ENCODE results near the gene OR2K2.
A peak's percentile ranks its signal among the peaks of the same experiment; 100 is the strongest.
"Not testable (repeated sequence)": the region's sequence is repeated elsewhere in the genome, so short reads cannot be mapped to it uniquely, and the experiment has no call there.

OR2K2 gene, protein sequence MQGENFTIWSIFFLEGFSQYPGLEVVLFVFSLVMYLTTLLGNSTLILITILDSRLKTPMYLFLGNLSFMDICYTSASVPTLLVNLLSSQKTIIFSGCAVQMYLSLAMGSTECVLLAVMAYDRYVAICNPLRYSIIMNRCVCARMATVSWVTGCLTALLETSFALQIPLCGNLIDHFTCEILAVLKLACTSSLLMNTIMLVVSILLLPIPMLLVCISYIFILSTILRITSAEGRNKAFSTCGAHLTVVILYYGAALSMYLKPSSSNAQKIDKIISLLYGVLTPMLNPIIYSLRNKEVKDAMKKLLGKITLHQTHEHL
- total RNA-seq: 0 reads per million in 3 experiments

DNA sequence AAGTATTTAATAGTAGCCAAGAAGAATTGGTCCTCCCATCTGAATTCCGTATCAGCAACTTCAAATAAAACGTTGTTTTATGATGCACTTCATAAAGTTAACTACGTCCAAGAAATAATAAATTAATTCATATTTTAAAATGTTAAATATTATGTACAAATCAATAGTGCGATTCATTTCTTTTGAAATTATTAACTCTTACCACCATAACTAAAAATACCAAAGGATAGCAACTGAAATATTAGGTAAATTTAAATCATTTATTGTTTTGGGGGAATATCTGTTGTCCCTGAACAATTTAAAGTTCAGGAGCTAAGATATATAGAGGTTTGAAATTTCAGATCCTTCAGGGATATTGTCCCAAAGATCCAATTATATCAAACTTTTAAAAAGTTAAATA, at the start of gene OR2K2:
TSS of gene OR2K2 (minus strand) at position 101 of the 400 bp plus-strand sequence. CDS start 1,791 bp downstream, outside the sequence.
- DNase-seq: no peak

DNA sequence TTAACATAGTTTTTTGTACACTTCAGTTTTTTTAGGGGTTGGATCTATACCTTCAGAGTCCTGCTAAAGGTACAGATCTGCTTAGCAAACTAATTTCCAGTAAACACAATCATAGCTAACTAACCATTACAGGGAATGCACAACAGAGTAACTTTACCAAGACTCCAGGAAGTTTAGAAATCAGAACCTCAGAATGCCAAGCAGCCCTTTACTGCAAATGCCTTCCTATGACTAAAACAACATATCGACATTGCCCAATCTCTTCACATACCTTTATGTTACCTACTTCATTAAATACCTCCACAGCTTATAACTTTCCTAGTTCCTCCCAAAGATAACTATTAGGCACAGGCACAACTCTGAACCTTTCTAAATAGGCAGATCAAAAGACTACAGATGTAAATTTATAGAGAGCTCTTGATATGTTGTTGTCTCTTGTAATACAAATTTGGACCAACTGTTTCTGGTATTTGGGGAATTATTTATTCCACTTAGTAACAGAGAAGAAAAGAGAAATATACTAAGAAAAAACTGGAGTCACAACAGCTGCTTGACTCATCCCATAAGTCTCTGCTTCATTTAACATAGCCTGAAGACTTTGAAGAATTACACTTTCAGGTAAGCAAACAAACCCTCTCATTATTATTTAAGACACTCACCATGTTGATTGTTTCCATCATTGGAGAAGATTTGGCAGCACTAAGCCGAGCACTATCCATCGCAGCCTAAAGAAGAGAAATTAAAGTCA, 46.0 kb upstream of the OR2K2 start:
- DNase-seq: no peak

DNA sequence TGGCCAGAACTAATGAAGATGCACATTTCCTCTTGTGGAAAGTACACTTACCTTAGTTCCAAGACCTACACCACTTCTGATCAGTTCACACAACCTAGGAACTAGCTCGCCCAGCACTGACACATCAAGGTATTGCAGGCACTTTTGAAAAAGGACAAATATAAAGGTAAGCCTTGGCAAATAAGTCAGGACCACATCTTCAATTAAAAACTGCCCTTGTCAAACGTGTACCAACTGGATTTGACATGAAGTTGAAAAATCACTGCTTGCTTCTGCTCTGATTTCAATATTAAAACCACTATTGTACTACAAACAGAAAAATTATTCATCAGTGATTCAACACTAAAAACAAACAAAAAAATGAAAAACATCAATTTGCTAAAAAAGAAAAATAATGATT, 45.0 kb upstream of the OR2K2 start:
- no peak for DNase-seq

DNA sequence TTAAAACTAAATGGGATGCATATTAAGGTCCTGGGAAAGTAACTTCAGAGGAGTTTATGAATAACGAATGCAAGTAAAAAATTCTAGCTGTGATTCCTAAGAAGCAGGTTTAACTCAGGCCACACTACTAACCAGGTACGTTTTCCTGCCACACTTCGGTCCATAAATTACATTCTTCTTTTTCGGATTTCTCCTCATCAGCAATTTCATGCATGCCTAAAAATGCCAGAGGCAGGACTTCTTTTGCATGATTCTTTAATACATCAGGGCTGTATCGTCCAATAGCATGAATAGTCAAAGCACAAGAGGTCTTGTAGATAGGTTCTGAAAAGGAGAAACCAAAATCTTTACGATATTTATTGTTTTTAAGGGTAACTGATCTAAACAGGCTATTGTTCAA, 42.3 kb upstream of the OR2K2 start:
- no peak for DNase-seq

DNA sequence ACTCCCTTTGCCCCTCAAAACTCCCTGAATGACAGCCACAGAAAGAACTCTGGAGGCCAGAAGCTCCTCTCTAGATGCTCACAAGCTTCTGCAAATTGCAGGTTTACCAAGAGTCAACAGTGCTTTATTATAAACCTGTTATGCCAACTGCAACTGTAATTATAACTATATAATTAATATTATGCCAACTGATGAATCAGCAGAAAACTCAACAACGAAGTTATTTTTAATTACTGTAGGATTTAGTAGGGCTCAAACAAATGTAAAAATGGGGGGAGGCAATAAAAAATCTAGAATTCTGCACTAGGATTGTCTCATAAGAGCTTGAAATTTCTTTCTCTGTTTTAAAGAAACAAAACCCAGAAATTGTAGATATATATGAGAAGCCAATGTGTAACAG, 37.0 kb upstream of the OR2K2 start:
- no peak for DNase-seq

DNA sequence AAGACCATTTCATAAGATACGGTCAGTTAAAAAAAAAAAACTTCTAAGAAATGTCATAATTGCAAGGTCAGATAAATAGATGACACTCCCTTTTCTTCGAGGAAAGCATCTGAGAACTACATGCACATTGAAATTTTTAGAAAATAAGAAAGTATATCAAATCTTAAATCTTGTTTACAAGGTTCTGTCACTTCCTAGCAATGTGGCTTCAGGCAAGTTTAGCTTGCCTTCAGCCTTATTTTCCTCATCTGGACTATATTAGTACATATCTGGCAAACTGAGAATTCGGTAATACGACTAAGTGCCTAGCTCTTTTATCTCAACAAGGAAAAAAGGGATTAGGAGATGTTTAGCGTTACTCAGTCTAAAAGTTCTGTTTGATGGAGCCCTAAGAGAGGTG, 32.5 kb upstream of the OR2K2 start:
- no peak for DNase-seq

DNA sequence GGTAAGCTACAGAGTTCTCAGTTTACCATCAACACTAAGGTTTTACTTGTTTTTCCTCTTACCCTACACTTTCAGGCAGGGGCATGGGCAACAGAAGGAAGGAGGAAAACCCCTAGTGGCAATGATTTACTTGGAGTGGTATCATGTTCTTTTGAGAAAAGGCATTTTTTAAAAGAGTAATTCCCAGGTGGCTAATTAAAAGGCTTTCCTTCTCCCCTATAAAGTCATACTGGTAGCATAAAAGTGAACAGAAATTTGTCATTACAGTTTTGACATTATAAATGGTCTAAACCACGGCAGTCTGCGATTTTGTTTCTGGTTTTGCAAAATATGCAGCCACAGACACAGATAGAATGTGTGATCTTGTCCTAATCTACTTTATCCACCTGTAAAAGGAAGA, 30.9 kb upstream of the OR2K2 start:
- no peak for DNase-seq

DNA sequence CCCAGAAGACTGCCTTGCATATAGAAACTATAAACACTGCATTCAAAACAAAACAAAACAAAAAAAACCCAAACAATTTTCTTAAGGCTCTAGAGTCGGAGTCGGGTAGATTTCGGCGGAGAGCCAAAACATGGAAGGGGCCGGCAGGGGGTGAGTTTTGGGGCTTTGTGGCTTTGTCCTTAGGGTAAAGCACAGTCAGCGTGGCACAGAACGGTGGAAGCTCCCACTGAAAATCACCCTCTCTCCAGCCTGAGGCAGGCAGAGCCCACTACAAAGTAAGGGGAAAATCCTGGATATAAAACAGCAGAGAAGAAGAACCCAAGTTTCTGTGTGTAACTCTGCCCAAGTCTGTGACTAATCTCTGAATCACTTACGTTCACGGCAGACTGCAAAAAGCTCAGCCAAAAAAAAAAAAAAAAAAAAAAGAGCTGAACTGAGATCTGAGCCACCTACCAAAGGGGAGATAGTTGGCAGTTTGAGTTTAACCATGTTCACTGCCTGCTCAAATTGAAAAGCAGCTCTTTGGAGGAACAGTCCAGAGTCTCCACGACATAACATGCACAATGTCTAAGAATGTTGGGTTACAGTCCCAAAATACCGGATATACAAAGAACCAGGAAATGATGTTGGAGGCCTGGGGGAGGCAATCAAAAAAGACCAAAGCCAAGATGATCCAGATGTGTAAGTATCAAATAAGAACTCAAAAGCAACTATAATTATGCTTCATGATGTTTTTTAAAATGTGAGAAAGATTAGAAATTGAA, 26.6 kb upstream of the OR2K2 start:
- no peak for DNase-seq

DNA sequence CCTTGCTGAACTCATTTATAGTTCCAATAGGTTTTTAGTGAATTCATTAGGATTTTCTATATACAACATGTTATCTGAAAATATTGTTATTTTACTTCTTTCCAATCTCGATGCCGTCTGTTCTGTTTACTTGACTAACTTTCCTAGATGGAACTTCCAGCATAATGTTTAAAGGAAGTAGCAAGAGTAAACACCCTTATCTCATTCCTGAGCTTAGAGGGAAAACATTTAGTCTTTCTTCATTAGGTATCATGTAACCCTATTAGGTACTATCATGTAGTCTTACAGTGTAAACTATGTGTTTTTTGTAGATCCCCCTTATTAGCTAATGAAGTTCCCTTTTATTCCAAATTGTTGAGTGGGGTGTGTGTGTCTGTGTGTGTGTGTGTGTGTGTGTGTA, 22.5 kb upstream of the OR2K2 start:
- no peak for DNase-seq

DNA sequence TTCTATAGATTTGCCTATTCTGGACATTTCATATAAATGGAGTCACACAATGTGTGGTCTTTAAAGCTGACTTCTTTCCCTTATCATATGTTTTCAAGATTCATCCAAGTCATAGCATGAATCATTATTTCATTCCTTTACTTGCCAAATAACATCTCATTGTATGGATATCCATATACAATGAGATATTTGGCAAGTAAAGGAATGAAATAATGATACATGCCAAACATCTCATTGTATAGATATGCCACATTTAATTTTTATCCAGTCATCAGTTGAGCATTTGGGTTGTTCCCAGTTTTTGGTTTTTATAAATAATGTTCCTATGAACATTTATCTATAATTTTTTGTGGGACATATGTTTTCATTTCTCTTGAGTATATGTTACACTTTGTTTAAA, 20.5 kb upstream of the OR2K2 start:
- DNase-seq: no peak

DNA sequence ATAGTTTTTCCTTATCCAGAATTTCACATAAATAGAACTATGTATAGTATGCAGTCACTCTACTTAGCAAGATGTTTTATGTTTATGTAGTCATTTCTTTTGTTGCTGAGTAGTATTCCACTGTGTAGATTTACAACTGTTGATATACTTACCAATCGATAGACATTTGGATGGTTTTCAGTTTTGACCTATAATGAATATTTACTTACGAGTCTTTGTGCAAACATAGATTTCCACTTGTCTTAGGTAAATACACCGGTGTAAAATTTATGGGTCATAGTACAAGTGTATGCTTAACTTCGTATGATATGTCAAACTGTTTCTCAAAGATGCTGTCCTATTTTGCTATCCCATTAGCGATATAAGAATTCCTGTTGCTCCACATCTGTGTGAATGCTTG, 19.7 kb upstream of the OR2K2 start:
- DNase-seq: no peak

DNA sequence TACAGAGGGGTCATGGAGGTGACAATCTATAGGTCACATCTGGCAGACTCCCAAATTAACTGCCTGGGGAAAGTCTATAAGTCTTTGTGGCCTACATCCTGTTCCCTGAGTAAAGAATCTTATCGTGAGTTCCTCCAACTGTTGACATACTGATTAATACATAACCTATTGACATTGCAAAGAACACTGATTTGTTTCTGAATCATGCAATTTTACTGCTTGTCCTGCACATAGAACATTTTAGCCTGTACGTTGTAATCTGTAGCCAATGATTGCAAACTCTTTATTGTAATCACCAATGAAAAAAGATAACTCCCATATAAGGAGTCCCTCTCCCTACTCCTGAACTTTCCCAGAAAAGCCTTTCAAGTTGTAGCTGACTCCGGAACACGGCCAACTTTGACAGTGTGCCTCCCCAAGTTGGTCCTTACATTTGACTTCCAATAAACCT, 18.8 kb upstream of the OR2K2 start:
- no peak for DNase-seq

DNA sequence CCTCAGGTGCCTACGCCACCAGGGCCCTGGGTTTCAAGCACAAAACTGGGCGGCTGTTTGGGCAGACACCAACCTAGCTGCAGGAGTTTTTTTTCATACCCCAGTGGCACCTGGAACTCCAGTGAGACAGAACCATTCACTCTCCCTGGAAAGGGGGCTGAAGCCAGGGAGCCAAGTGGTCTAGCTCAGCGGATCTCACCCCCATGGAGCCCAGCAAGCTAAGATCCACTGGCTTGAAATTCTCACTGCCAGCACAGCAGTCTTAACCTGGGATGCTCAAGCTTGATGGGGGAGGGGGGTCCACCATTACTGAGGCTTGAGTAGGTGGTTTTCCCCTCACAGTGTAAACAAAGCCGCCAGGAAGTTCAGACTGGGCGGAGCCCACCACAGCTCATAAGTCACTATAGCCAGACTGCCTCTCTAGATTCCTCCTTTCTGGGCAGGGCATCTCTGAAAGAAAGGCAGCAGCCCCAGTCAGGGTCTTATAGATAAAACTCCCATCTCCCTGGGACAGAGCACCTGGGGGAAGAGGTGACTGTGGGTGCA, 4.4 kb upstream of the OR2K2 start:
- DNase-seq: not testable (repeated sequence)

DNA sequence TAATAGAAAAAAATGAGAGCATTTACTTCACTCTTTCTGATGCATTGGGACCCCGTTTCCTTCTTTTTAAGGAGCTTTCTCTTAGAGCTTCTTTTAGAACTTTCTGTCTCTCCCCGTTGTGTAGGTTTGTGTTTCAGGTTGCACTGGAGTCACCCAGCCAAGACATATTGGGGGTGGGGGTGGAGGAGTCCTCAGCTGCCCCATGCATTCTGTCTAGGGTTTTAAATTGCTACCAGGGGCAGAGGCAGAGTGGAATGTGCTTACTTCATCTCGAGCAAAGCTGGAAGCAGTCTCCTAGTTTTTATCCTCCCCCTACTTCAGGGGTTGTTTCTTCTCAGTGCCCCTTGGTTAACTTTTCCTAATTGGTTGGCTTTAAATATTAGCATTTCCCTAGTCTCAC, 9.4 kb downstream of the OR2K2 start:
- no peak for DNase-seq

DNA sequence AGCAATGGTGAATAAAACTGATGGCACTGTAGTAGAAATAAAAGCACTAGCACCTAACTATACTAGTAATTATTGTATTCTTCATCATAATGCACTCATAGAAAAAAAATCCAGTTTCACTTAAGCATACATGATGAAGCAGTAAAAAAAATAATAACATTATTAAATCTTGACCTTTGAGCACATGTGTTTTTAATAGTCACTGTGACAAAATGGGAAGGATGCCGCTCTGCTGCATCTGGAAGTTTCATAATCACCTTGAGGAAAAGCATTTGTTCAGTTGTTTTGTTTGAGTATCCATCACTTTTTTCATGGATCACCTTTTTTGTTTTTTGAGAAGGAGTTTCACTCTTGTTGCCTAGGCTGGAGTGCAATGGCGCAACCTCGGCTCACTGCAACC, 13.2 kb downstream of the OR2K2 start:
- no peak for DNase-seq

DNA sequence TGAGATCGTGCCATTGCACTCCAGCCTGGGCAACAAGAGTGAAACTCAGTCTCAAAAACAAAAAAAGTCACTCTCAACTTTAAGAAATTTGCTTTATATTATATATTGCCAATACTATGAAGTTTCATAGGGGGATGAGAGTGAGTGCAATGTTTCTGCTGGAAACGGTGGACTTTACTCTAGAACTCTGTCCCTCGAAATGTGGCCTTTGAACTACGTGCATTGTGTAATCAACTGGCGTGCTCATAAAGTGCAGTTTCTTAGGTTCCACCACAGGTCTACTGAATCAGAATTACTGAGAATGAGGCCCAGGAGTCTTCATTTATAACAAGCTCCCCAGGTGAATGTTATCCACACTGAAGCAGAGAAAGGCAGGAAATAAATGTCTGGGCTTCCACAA, 24.1 kb downstream of the OR2K2 start:
- DNase-seq: no peak

DNA sequence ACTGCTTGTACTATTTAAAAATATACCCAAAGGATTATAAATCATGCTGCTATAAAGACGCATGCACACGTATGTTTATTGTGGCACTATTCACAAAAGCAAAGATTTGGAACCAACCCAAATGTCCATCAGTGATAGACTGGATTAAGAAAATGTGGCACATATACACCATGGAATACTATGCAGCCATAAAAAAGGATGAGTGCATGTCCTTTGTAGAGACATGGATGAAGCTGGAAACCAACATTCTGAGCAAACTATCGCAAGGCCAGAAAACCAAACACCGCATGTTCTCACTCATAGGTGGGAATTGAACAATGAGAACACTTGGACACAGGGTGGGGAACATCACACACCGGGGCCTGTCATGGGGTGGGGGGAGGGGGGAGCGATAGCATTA, 26.0 kb downstream of the OR2K2 start:
- DNase-seq: not testable (repeated sequence)

DNA sequence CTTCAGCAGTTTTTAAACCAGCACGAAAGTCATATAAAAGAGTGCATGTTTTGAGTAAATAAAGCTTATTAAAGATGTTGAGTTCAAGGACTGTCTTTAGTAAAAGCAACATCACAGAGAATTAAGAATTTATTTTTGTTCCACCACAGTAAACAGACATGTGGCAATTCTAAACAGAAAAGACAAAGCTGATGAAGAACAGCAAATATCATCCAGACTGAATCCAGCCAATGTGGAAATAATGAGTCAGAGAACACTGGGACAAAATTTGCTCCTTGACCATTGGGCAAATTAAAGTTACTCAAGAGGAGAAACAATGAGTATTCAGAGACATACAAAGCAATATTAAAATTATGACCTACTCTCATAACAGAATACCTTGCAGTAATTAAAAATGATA, 28.8 kb downstream of the OR2K2 start:
- DNase-seq: no peak

DNA sequence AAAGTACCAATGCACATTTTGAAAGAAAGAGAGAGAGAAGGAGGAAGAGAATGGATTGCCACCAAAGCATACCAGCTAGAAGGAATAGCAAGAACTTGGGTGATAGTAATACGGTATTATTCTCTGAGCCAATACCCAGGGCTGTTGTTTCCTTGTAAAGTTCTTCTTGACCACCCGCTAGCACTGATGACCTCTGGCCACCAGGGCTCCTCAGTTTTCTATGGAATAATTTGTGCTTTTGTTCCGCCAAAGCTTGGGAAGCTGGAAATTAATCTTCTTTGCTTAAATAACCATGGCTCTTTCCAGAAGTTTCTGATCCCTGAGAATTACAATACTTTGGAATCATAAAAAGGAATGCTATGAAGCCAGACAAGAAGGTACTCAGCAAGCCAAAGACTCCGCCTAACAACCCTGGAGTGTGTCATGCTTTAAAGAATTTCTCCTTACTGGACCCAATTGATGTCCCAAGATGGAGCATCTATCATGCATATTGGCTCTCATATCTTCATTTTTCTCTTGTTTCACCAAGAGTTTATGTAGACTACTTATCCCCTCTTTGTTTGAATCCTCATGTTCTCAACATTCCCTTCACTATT, 29.8 kb downstream of the OR2K2 start:
- DNase-seq: no peak

DNA sequence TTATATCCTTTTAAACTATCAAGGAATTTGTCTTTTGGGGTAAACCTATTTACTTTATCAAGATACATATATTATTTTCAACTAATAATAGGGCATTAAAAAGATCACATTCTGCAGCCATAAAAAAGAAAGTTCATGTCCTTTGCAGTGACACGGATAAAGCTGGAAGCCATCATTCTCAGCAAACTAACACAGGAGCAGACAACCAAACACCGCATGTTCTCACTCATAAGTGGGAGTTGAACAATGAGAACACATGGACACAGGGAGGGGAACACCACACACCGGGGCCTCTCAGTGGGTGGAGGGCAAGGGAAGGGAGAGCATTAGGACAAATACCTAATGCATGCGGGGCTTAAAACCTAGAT, 30.4 kb downstream of the OR2K2 start:
- DNase-seq: not testable (repeated sequence)

DNA sequence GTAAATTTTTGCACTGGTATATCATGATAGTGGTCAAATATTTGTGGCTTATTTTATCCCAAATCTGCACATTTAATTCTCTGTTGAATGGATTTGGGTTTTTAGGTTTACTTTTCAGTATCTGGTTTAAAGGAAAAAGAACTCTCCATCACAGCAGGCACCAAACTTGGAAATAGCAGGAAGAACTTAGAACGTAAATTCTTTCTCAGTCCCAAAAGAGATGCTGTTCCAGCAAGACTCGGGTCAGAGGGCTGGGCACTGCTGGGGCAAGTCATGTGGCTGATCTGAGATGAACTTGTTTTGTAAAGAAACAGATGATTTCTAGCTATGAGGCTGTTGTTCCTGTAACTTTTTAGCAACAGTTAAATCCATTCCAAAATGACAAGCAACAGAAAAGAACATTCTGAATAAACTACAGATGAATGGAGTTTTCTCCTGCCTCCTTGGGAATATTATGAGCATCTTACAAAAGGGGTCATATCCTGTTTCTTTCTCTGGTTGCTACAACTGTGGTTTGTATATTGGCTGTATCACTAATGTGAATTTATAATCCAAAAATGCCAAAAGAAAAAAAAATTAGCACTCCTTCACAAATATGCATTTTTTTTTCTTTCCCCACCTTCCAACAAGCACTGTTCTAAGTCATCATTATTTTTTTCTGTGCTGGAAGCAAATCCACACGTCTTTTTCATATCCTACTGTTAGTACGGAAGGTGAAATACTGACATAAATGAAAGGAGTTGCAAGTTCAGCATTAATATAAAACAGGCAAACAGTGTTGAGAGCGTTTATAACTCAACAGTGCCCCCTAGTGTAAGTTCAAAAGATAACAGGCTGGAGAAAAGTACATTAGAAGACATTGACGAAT, 31.1 kb downstream of the OR2K2 start:
- DNase-seq: peak; percentile 9

DNA sequence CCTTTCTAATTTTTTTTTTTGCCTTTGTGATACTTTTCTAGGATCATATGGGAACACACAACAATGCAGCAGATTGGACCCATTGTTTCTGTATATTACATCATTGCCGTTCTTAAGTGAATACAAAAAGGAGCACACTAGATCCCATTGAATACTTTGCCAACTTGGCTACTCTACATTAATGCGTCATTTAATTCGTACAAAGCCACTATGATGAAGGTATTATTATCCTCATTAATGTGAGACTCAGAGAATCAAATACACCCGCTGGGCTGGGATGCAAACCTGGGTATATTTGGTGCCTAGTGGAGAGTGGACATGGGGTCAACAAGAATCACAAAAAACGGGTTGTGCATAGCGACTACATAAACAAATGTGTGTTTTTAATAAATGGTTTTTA, 31.9 kb downstream of the OR2K2 start:
- DNase-seq: no peak
